HG03439 (cell line): ENCODE measurements around the gene SUSD3.
"Not testable (repeated sequence)": the region's sequence is repeated elsewhere in the genome, so short reads cannot be mapped to it uniquely, and the experiment has no call there.

Source experiments
- ATAC-seq: cut with Tn5 transposase; IDR thresholded peaks from one replicate; pipeline ENCODE4 v1.9.1; 2021; ENCODE audit warnings: mild to moderate bottlenecking, moderate library complexity; ENCODE audit not compliant: unreplicated experiment

Gene SUSD3

GRCh38 chr9:93058355-93059010, at the start of gene SUSD3:
Gene SUSD3 (plus strand): TSS chr9:93058701. CDS start chr9:93058743, 42 bp downstream.
- ATAC-seq: peak; percentile 39

GRCh38 chr9:93009337-93010015, 49.0 kb upstream of the SUSD3 start:
- no peak for ATAC-seq

DNA sequence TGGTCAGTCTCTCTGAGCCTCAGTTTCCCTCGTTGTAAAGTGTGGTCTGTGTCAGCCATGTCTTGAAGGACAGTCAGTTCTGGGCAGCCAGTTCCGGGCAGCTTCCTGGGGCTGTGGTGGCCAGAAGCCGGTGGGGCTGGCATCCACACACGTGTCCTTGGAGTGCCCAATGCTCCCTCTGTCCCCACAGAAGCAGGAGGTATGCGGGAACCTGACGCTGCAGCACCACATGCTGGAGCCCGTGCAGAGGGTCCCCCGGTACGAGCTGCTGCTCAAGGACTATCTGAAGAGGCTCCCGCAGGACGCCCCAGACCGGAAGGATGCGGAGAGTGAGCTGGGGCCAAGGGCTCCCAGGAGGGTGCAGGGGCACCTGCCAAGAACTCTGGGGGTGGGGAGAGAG, 48.4 kb upstream of the SUSD3 start:
- no peak for ATAC-seq

GRCh38 chr9:93010704-93011103, 47.8 kb upstream of the SUSD3 start:
- ATAC-seq: no peak

GRCh38 chr9:93011114-93011513, 47.4 kb upstream of the SUSD3 start:
- ATAC-seq: no peak

GRCh38 chr9:93012963-93013855, 45.3 kb upstream of the SUSD3 start:
- no peak for ATAC-seq

GRCh38 chr9:93013856-93014582, 44.5 kb upstream of the SUSD3 start:
- ATAC-seq: no peak

GRCh38 chr9:93015190-93015589, 43.3 kb upstream of the SUSD3 start:
- not testable (repeated sequence) for ATAC-seq

- ATAC-seq: no peak
These were observed 40.9 kb upstream of the SUSD3 start for GRCh38 chr9:93017621-93018020.

DNA sequence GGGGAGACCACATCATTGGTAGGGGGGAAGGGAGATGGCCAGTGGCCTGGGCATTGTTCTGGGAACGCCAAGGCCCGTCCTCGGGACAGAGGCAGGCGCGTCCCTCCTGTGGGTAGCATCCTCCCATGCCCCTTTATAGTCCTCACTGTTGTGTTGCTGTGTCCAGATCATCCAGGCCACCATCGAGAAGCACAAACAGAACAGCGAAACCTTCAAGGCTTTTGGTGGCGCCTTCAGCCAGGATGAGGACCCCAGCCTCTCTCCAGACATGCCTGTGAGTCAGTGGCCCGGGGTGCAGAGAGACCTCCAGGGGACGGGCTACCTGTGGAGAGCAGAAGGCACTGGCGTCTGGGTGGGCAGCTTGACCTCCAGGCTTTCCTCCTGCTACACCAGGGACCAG, 38.4 kb upstream of the SUSD3 start:
- ATAC-seq: no peak

DNA sequence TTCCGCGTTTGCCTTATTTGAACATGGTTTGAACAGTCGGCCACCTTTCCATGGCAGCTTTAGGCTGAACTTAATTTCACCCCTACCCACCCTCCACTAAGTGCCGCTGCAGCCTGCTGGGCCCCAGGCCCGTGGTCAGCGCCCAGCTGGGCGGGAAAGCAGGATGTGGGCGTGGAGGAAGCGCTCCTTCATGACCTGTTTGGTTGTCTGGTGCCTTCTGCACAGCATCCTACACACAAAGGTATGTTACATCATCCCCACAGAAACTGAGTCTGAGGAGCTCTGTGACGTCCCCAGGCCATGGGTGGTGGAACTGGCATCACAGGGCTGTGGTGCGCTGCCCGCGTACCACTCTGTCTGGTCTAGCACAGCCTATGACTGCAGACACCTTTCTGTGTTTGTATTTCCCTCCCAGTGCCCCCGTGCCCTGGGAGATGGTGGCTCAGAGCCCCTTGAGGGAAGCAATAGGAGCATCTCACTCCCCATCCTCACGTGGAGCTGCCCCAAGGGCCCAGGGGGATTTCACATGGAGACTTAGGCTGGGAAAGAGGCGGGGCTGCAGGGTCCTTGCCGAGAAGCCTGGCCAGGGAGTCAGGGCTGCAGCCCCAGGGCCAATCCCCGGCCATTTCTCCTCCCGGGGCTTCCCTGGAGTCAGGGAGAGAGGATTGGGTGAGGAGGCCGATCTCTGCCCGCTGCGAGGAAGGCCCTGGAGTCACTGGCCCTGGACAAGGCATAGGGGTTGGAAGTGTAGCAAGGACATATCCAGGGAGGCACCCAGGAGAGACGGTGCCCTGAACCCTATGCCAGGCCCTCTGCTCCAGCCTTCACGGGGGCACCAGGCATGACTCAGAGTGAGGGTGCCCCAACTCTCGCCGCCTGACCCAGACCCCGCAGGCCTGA, 37.5 kb upstream of the SUSD3 start:
- no peak for ATAC-seq

- no peak for ATAC-seq
These were observed 36.4 kb upstream of the SUSD3 start for GRCh38 chr9:93022066-93022465.

GRCh38 chr9:93022721-93023520, 35.6 kb upstream of the SUSD3 start:
- ATAC-seq: no peak

DNA sequence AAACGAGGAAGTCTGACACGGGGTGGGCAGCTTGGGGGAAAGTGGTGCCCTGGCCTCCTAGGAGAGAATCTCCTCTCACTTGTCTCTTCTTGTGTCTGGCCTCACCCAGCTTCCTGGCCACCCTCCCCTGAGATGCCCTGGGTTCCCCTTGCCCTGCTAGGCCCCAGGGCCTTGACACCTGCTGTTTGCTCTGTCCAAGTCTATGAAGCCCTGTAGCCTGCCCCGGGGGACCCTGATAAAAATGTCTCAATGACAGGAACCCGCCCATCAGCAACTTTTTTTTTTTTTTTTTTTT, 35.0 kb upstream of the SUSD3 start:
- no peak for ATAC-seq

- no peak for ATAC-seq
These were observed 33.9 kb upstream of the SUSD3 start for GRCh38 chr9:93024646-93024910.

GRCh38 chr9:93024986-93025630, 33.4 kb upstream of the SUSD3 start:
- no peak for ATAC-seq

GRCh38 chr9:93025736-93026135, 32.8 kb upstream of the SUSD3 start:
- ATAC-seq: no peak

DNA sequence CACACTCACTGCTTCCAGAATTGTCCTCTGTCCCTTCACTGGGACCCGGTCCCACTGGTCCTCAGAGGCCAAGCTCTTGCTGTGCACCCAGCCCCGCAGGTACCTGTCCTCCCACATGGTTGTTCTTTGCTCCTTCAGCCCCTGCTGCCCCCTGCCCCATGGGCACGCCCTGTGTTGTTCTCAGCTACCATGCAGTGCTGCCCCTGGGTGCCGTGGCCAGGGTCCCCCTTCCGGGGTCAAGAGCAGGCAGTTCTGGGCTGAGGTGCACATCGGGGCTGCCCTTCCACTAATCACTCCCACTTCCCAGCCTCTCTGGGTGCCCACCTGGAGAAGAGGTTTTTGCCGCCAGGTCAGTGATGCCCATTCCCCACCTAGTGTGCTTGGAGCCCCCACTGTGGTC, 31.9 kb upstream of the SUSD3 start:
- ATAC-seq: no peak

- no peak for ATAC-seq
These were observed 30.8 kb upstream of the SUSD3 start for GRCh38 chr9:93027750-93028149.
